Measurements from ENCODE around the gene FREM1. TPM values are rescaled to one million over a fixed set of nuclear protein-coding genes. Genes with fewer than 3 reads are reported as not detected.

The FREM1 gene
- total RNA-seq, 1 experiment from 2014 or later = 0.50 TPM

- Histone ChIP-seq H3K9me3 (no peaks in the 10 kb centered on the region), H3K36me3 (ENCODE audit: control insufficient read depth, insufficient read depth, low read length) (no peaks in the 10 kb centered on the region), H3K4me3 (ENCODE audit: low read depth, low read length) (peak overlapping the region; percentile 11; the same call in 1 of the 2 replicates), H3K4me1 (peaks cover 10% of the 10 kb centered on the region; the same call in 1 of the 2 replicates), H3K27me3 (replicated peaks; ENCODE audit: control insufficient read depth, insufficient read depth, low read length) (no peaks in the 10 kb centered on the region)
- POLR2A ChIA-PET = no interaction called here
- Mint-ChIP-seq H3K36me3 (ENCODE audit: insufficient read depth, unreplicated experiment) (peaks cover 4% of the 10 kb centered on the region), H3K9me3 (ENCODE audit: unreplicated experiment) (no peaks in the 10 kb centered on the region), H3K27ac (ENCODE audit: unreplicated experiment) (no peak overlapping the region), H3K27me3 (ENCODE audit: insufficient read depth, unreplicated experiment) (no peaks in the 10 kb centered on the region), H3K4me3 (ENCODE audit: unreplicated experiment) (no peak overlapping the region), H3K4me1 (ENCODE audit: low read depth, unreplicated experiment) (peaks cover 7% of the 10 kb centered on the region)
- CTCF ChIA-PET = no interaction called here
- no peak for TF ChIP-seq CTCF (IDR thresholded peaks at IDR 0.05; ENCODE audit: insufficient read depth in 1 of 2, low read depth in 1 of 2, low read length in 1 of 2, severe bottlenecking in 1 of 2, unreplicated experiment in 1 of 2)
- no TSS peak for BruUV-seq (replicated peaks)
- intact Hi-C loops (cut with micrococcal nuclease; ENCODE audit: unreplicated experiment) = no loop called here
- no peak for DNase-seq
Measured at GRCh38 chr9:14909601-14909960, 647 bp downstream of the FREM1 start.

- ChIA-PET CTCF (no interaction called here), POLR2A (no interaction called here)
- H3K27ac Mint-ChIP-seq (ENCODE audit: unreplicated experiment) = no peak overlapping the region
- no peaks in the 10 kb centered on the region for H3K9me3 ChIP-seq
- no TSS peak for BruUV-seq (replicated peaks)
- H3K4me1 ChIP-seq = peaks cover 10% of the 10 kb centered on the region; the same call in 1 of the 2 replicates
- H3K27me3 ChIP-seq (replicated peaks; ENCODE audit: control insufficient read depth, insufficient read depth, low read length) = no peaks in the 10 kb centered on the region
- no peaks in the 10 kb centered on the region for H3K36me3 ChIP-seq (ENCODE audit: control insufficient read depth, insufficient read depth, low read length)
- H3K27me3 Mint-ChIP-seq (ENCODE audit: insufficient read depth, unreplicated experiment) = no peaks in the 10 kb centered on the region
- H3K9me3 Mint-ChIP-seq (ENCODE audit: unreplicated experiment) = no peaks in the 10 kb centered on the region
- DNase-seq = no peak
- H3K4me1 Mint-ChIP-seq (ENCODE audit: low read depth, unreplicated experiment) = peaks cover 7% of the 10 kb centered on the region
- no peak for TF ChIP-seq CTCF (IDR thresholded peaks at IDR 0.05; ENCODE audit: insufficient read depth in 1 of 2, low read depth in 1 of 2, low read length in 1 of 2, severe bottlenecking in 1 of 2, unreplicated experiment in 1 of 2)
- no peak overlapping the region for H3K4me3 Mint-ChIP-seq (ENCODE audit: unreplicated experiment)
- peak overlapping the region; percentile 4; the same call in 1 of the 2 replicates for H3K4me3 ChIP-seq (ENCODE audit: low read depth, low read length)
- H3K36me3 Mint-ChIP-seq (ENCODE audit: insufficient read depth, unreplicated experiment) = peaks cover 5% of the 10 kb centered on the region
- intact Hi-C loops (cut with micrococcal nuclease; ENCODE audit: unreplicated experiment) = no loop called here
Measured at GRCh38 chr9:14909181-14909580, 1.0 kb downstream of the FREM1 start.

- Mint-ChIP-seq H3K4me1 (ENCODE audit: low read depth, unreplicated experiment) (peaks cover 6% of the 10 kb centered on the region), H3K36me3 (ENCODE audit: insufficient read depth, unreplicated experiment) (peaks cover 5% of the 10 kb centered on the region), H3K9me3 (ENCODE audit: unreplicated experiment) (no peaks in the 10 kb centered on the region), H3K27ac (ENCODE audit: unreplicated experiment) (no peak overlapping the region), H3K4me3 (ENCODE audit: unreplicated experiment) (no peak overlapping the region), H3K27me3 (ENCODE audit: insufficient read depth, unreplicated experiment) (no peaks in the 10 kb centered on the region)
- intact Hi-C loops (cut with micrococcal nuclease; ENCODE audit: unreplicated experiment) = no loop called here
- H3K27me3 ChIP-seq (replicated peaks; ENCODE audit: control insufficient read depth, insufficient read depth, low read length) = no peaks in the 10 kb centered on the region
- BruUV-seq (replicated peaks) = no TSS peak
- H3K9me3 ChIP-seq = no peaks in the 10 kb centered on the region
- CTCF ChIA-PET = no interaction called here
- H3K4me1 ChIP-seq = peaks cover 9% of the 10 kb centered on the region; the same call in 1 of the 2 replicates
- no peaks in the 10 kb centered on the region for H3K36me3 ChIP-seq (ENCODE audit: control insufficient read depth, insufficient read depth, low read length)
- no peak overlapping the region for H3K4me3 ChIP-seq (ENCODE audit: low read depth, low read length)
- POLR2A ChIA-PET = no interaction called here
- DNase-seq = no peak
- no peak for TF ChIP-seq CTCF (IDR thresholded peaks at IDR 0.05; ENCODE audit: insufficient read depth in 1 of 2, low read depth in 1 of 2, low read length in 1 of 2, severe bottlenecking in 1 of 2, unreplicated experiment in 1 of 2)
Measured at GRCh38 chr9:14908295-14909180, 1.7 kb downstream of the FREM1 start.

Measured in Caco-2 (cell line).